Kidney (tissue), 14 donors: ENCODE measurements around the gene CXCR6. TPM values are rescaled to one million over a fixed set of nuclear protein-coding genes. Genes with fewer than 3 reads are reported as not detected.

Experiments
- DNase-seq, 5 donors: peaks; one replicate each; pipeline ENCODE4 v3.0.0-alpha.2; 2013 to 2020
- FAIRE-seq: peaks from 2 replicates; lab custom pipeline; 2012; peaks lifted over from hg19 to GRCh38; lab: Jason Lieb, UNC
- H3K27ac ChIP-seq, 2 donors: one replicate each; pipeline ENCODE4 v1.7.0; 2013; ENCODE audit warnings: low read depth in 2 of 2, low read length in 2 of 2, inconsistent platforms in 1 of 2
- H3K27me3 ChIP-seq: one replicate; pipeline ENCODE4 v1.7.1; 2013; ENCODE audit warnings: low read length, inconsistent platforms; ENCODE audit not compliant: control insufficient read depth, insufficient read depth
- H3K36me3 ChIP-seq, 3 donors: one replicate each; pipeline versions ENCODE4 v1.7.0 to v1.7.1; 2013; ENCODE audit warnings: low read length in 3 of 3, control low read depth in 1 of 3, inconsistent platforms in 1 of 3; ENCODE audit not compliant: insufficient read depth in 3 of 3, control insufficient read depth in 2 of 3
- H3K4me1 ChIP-seq, 3 donors: one replicate each; pipeline versions ENCODE4 v1.7.0 to v1.7.1; 2013; ENCODE audit warnings: low read length in 3 of 3, inconsistent platforms in 1 of 3, low read depth in 1 of 3; ENCODE audit not compliant: control insufficient read depth in 2 of 3, insufficient read depth in 2 of 3
- H3K4me3 ChIP-seq, 3 donors: one replicate each; pipeline versions ENCODE4 v1.7.0 to v1.8.1; 2013; ENCODE audit warnings: low read length in 3 of 3, control low read depth in 1 of 3, inconsistent platforms in 1 of 3
- H3K9ac ChIP-seq, 3 donors: one replicate each; pipeline versions ENCODE4 v1.7.0 to v1.7.1; 2013; ENCODE audit warnings: low read length in 3 of 3, control low read depth in 1 of 3, inconsistent platforms in 1 of 3
- H3K9me3 ChIP-seq, 3 donors: one replicate each; pipeline versions ENCODE4 v1.7.0 to v1.7.1; 2013; ENCODE audit warnings: low read length in 3 of 3, control low read depth in 1 of 3, inconsistent platforms in 1 of 3; ENCODE audit not compliant: control insufficient read depth in 2 of 3, insufficient read depth in 1 of 3
- CTCF ChIP-seq: IDR thresholded peaks from 3 replicates; pipeline ENCODE4 v1.5.1; 2012; ENCODE audit warnings: mild to moderate bottlenecking, moderate library complexity, borderline replicate concordance; ENCODE audit not compliant: insufficient read depth; ENCODE audit errors: extremely low read depth
- intact Hi-C: fragments of 100-400 bp; cut with DNase I; formaldehyde crosslinking; loops from one replicate; pipeline ENCODE4 v1.11.1; 2022
- polyA plus RNA-seq: library from polyadenylated mRNA; stranded (reverse); fragments of 350-450 nt; fragmentation: Illumina TruSeq; extraction: RNeasy Lipid Tissue Mini Kit (QIAGEN cat#74804); gene quantifications from one replicate; pipeline ENCODE4 v1.2.3, GENCODE V29; 2014; ENCODE audit warnings: low read depth, low replicate concordance; ENCODE audit not compliant: insufficient read depth
- total RNA-seq: library from RNA; stranded (reverse); fragmentation: NEBNext Ultra II Directional; extraction: Animal tissue kit (Norgen Biotek cat#: 25700); gene quantifications from one replicate; pipeline ENCODE4 v1.2.1, GENCODE V29; 2021
- donor health status: control.
- donor health status: control.
- donor health status: control.
- donor health status: control.
- donor health status: control.
- donor health status: DM: yes; HTN: yes; CAD: no.
- donor health status: Normal renal cell carcinoma (clear cell type).

The CXCR6 gene
- total and polyA plus RNA-seq, 2 donors from 2014 or later, result 0.39 to 2.7 TPM

GRCh38 chr3:45992133-45992729, 49.0 kb downstream of the CXCR6 start:
- no peaks in the 10 kb centered on the region for H3K27me3 ChIP-seq
- intact Hi-C loops, result no loop called here
- H3K36me3 ChIP-seq, result no peaks in the 10 kb centered on the region
- TF ChIP-seq CTCF, result no peak
- H3K9me3 ChIP-seq, result no peaks in the 10 kb centered on the region
- peak overlapping the region; percentile 23 to 61 for H3K27ac ChIP-seq
- DNase-seq (no peak), FAIRE-seq (no peak)
- no peak overlapping the region for H3K9ac ChIP-seq
- no peak overlapping the region for H3K4me3 ChIP-seq
- H3K4me1 ChIP-seq, result peaks cover 0 to 22% (median 20%) of the 10 kb centered on the region in 3 donors

GRCh38 chr3:45992821-45993221, 49.6 kb downstream of the CXCR6 start:
- H3K36me3 ChIP-seq, result no peaks in the 10 kb centered on the region
- H3K9me3 ChIP-seq, result no peaks in the 10 kb centered on the region
- DNase-seq (no peak), FAIRE-seq (no peak)
- no peaks in the 10 kb centered on the region for H3K27me3 ChIP-seq
- intact Hi-C loops, result no loop called here
- no peak overlapping the region for H3K9ac ChIP-seq
- peaks cover 0 to 17% (median 15%) of the 10 kb centered on the region in 3 donors for H3K4me1 ChIP-seq
- no peak overlapping the region for H3K4me3 ChIP-seq
- no peak overlapping the region for H3K27ac ChIP-seq
- TF ChIP-seq CTCF, result no peak

- Histone ChIP-seq H3K27ac (no peak overlapping the region), H3K4me1 (peaks cover 0 to 11% (median 8%) of the 10 kb centered on the region in 3 donors), H3K9ac (no peak overlapping the region), H3K36me3 (no peaks in the 10 kb centered on the region), H3K27me3 (no peaks in the 10 kb centered on the region), H3K9me3 (no peaks in the 10 kb centered on the region), H3K4me3 (no peak overlapping the region)
- no peak for FAIRE-seq
- DNase-seq, result no peak
- TF ChIP-seq CTCF, result no peak
- intact Hi-C loops, result no loop called here
Observed at GRCh38 chr3:45993421-45994027, 50.3 kb downstream of the CXCR6 start.
